ENCODE measurements around the gene RHBDF1.

GRCh38 chr16:106623-107324 is 34.3 kb upstream of the RHBDF1 start:
- TF ChIP-seq POLR2A (IDR thresholded peaks at IDR 0.05; ENCODE audit: low read depth, low read length) = no peak
- TF ChIP-seq POLR2AphosphoS5 (IDR thresholded peaks at IDR 0.05; ENCODE audit: low read depth, low read length) = no peak
- TF ChIP-seq TAF1 (IDR thresholded peaks at IDR 0.05; ENCODE audit: borderline replicate concordance, low read depth, low read length) = no peak
